GM19043 (cell line): Measurements from ENCODE around the gene FAM163A.
A peak's percentile ranks its signal among the peaks of the same experiment; 100 is the strongest.
"Not testable (repeated sequence)": the region's sequence is repeated elsewhere in the genome, so short reads cannot be mapped to it uniquely, and the experiment has no call there.

Source experiments
- ATAC-seq: cut with Tn5 transposase; IDR thresholded peaks from one replicate; pipeline ENCODE4 v1.9.1; 2021; ENCODE audit warnings: low read depth; ENCODE audit not compliant: unreplicated experiment

FAM163A gene

GRCh38 chr1:179786815-179787685 lies 44.0 kb downstream of the FAM163A start:
- ATAC-seq: no peak

GRCh38 chr1:179788259-179788658 lies 45.2 kb downstream of the FAM163A start:
- no peak for ATAC-seq

- ATAC-seq: no peak
These were observed 50.2 kb downstream of the FAM163A start for GRCh38 chr1:179793281-179793680.

GRCh38 chr1:179794146-179794545 lies 51.1 kb downstream of the FAM163A start:
- ATAC-seq: no peak

GRCh38 chr1:179794669-179795068 lies 51.6 kb downstream of the FAM163A start:
- ATAC-seq: no peak

GRCh38 chr1:179798213-179798863 lies 55.2 kb downstream of the FAM163A start:
- ATAC-seq: no peak

GRCh38 chr1:179798864-179799516 lies 55.9 kb downstream of the FAM163A start:
- ATAC-seq: no peak

- ATAC-seq: no peak
These were observed 57.4 kb downstream of the FAM163A start for GRCh38 chr1:179800481-179800880.

- ATAC-seq: no peak
These were observed 60.0 kb downstream of the FAM163A start for GRCh38 chr1:179803104-179803503.

- no peak for ATAC-seq
These were observed 60.8 kb downstream of the FAM163A start for GRCh38 chr1:179803918-179804317.

- ATAC-seq: not testable (repeated sequence)
These were observed 61.3 kb downstream of the FAM163A start for GRCh38 chr1:179804417-179804816.

GRCh38 chr1:179805291-179806195 lies 62.5 kb downstream of the FAM163A start:
- no peak for ATAC-seq

GRCh38 chr1:179806333-179806732 lies 63.2 kb downstream of the FAM163A start:
- no peak for ATAC-seq

GRCh38 chr1:179807291-179807690 lies 64.2 kb downstream of the FAM163A start:
- ATAC-seq: no peak

- ATAC-seq: no peak
These were observed 64.8 kb downstream of the FAM163A start for GRCh38 chr1:179807691-179808485.

- ATAC-seq: no peak
These were observed 65.4 kb downstream of the FAM163A start for GRCh38 chr1:179808503-179808902.

- ATAC-seq: peak; percentile 60
These were observed 66.6 kb downstream of the FAM163A start for GRCh38 chr1:179809506-179810366.

GRCh38 chr1:179810367-179810715 lies 67.2 kb downstream of the FAM163A start:
- ATAC-seq: no peak
